GM18519 (cell line): ENCODE results near the gene RNPEPL1.

Experiments used
- ATAC-seq: cut with Tn5 transposase; IDR thresholded peaks from one replicate; pipeline ENCODE4 v1.9.1; 2021; ENCODE audit warnings: mild to moderate bottlenecking, moderate library complexity; ENCODE audit not compliant: unreplicated experiment, low FRiP score

The RNPEPL1 gene

DNA sequence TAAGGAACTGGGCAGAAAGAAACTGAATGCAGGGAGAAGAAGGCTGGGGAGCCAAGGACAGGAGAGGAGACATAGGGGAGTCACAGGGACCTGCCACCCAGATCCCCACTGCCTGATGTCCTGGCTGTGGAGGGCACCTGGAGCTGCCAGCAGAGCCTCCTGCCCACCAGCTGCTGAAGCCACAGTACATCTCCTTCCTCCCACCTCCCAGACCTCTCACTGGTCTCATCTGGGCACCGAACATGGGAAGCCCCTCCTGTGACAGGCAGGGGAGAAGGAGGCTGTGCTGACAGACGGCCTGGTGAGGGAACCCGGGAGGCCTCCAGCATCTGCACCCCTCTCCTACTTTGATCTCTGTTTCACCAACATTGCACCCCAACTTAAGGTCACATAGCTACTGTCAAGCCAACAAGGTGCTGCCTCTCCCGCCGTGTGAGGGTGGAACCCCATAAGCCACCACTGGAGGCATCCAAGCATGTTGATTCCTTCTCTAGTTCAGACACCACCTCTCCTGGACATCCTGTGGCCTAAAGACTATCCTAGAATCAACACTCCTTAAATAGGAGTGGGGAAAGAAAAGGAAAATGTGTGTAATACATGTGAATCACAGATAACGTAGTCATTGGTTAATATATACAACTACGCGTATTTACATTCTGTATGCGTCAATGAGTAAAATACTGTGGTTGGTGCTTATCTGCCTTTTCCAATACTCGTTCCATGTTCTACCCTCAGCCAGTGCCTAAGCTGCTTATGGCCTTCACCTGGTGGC, 3.5 kb upstream of the RNPEPL1 start:
- no peak for ATAC-seq

DNA sequence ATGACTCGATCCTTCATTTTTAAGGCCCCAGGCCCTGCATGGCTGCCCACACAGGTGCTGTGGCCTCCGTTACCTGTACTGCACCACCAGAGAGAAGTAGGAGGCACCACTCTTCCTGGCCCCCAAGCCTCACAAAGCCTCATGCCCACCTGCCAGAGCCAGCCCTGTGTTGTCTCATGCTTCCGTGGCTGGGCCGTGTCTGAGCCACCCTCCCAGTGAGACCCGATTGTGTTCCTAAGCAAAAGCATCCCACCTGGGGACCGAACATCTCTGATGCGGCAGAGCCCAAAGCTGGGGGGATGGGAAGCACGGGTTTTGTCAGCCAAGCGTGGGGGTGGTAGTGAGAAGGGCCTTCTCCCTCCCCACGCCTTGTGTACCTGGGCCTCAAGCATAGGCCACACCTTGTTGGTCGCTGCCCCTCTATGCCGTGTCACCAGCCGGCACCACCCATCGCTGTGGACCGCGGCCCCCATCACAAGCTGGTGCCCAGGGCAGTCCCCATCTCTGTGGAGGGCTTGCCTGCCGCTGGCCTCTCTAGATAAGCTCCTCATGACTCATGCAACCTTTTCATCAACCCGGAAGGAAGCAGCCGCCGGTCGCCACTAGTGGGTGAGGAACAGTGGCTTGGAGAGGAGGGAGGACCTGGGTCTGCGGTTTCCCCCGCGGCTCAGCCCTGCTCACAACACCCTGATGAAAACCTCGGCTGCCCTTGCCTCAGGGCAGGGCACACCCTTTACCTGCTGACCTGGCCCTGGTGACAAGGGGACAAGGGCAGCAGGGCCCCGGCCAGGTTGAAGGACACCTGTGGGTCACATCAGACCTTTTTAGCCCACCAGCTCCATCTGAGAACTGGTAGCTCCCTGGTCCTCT, 2.7 kb upstream of the RNPEPL1 start:
- peak; percentile 18 for ATAC-seq

DNA sequence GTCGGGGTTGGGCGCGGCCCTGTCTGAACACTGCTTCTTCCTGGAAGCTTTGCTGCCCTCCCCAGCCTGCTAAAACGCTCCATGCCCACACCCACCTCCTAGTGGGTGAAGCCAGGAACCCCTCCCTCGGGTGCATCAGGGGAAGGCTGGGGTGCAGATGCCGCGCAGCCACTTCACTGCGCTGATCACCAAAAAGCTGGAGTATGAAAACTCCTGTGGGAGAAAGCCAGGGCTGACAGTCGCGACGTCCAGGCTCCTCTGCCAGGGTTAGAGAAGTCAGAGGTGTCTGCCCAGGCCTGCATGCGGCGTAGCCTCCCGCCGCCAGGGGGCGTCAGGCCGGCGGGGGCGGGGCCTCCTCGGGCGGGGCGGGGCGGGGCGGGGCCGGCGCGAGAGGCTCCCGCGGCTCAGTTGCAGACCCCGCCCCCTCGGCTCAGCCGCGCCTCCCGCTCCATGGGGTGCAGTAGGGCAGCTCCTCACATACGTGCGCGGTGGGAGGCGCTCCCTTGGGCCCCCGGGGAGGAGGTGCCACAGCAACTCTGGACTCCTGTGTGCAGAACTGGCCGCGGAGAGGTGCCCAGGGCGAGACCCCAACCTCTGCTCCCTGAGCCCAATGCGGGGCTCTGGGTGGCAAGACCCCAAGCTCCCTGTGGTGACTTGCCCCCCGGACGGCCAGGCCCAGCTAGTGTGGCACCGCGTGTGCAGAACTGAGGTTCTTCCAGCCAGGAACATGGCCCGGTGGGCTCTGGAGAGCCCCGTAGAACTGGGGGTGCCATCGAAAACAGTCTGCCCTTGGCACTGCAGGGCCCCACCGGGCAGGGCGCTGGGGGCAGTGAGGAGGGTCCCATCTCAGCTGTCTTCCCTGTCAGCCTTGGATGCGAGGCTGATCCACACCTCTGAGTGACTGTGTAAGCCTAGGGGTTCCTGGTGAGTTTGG, 1.8 kb upstream of the RNPEPL1 start:
- ATAC-seq = peak; percentile 32

DNA sequence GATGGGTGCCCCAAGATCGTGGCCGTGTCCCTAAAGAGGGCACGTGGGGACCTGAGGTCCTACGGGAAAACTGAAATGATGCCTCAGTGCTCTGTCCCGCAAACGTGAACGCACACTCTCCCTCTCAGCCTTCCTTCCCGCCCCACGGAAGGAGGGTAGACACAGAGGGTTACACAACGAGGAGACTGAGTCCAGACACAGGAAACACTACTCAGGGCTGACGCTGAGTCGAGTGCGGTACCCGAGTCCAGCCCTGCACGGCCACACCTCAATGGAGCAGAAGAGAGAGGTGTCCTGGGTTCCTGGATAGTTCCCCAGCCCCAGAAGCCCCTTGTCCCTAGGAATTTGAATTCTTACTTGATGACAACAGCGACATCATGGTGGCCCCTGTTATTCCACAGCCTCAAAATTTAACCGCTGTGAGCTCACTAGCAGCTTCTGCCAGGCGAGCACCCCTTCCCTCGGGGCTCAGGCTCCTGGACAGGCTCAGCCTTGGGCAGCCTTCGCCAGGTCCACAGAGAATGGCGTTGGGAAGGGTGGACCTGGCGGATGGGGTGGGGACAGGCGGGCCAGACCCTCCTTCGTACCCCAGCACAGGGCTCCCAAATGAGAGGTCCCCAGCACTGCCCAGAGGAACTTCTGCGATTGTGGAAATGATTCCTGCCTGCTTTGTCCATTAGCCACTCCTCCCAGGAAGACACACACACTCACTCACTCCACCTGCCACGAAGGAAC, 980 bp upstream of the RNPEPL1 start:
- ATAC-seq = no peak

DNA sequence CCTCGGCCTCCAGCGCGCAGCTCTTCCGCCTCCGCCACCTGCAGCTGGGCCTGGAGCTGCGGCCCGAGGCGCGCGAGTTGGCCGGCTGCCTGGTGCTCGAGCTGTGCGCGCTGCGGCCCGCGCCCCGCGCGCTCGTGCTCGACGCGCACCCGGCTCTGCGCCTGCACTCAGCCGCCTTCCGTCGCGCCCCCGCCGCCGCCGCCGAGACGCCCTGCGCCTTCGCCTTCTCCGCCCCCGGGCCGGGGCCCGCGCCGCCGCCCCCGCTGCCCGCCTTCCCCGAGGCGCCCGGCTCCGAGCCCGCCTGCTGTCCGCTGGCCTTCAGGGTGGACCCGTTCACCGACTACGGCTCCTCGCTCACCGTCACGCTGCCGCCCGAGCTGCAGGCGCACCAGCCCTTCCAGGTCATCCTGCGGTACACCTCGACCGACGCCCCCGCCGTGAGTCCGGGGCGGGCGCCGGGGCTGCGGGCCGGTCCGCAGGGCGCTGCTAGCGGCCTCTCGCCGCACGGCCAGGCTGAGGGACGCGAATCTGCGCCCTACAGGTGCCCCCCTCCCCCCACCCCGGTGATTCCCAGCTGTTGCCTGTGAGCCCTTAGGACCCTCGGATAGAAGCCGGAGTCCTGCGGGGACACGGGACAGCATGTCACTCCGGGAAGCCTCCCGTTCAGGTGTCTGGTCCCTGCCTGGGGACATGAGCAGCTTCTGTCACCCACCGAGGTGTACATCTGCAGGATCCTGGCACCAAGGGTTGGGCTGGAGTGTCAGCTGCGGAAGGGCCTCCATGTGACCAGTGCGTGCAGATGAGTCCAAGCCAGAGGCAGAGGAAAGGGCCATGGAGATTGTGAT, 616 bp downstream of the RNPEPL1 start:
- peak; percentile 19 for ATAC-seq

DNA sequence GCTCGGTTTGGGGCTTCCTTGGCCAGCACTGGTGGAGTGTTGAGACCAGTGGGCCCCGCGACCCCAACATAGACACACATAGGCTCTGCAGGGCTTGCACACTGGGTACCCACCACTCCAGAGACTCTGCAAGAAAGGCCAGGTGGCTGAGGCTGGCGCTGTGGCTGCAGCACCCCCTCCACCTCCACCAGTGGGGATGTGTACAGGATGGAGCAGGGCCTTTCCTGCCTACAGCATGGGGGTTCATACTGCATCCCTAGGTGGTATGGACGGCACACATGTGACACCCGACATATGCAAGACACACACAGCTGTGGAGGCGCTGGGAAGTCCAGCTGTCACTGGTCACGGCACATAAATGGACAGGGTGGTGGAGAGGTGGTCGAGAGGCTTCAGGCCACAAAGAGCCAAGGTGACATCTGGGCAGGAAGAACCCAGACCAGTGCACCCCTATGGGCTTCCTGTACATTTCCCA, 1.3 kb downstream of the RNPEPL1 start:
- ATAC-seq = no peak

DNA sequence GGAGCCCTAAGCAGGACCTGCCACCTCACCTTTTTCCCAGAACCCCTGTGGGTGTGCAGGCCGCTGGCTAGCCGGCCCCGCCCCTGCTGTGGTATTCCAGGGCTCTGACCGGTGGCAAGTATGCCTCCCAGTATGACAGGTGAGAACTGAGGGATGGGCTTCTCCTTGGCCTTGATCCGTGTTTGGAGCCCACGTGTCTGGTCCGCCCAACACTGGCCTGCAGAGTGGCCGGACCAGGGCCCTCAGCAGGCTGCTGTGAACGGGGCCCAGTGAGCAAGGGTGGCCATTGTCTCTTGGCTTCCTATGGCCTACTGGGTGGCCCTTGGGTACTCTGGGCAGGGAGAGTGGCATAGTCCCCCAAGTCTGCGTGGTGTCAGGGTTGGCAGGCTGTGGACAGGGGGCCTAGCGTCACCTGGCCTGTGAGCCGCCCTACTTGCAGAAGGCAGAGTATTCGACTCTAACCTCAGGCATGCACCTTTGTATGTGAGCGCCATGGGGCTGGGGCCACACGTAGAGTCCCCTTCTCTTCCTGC, 1.8 kb downstream of the RNPEPL1 start:
- ATAC-seq = no peak

DNA sequence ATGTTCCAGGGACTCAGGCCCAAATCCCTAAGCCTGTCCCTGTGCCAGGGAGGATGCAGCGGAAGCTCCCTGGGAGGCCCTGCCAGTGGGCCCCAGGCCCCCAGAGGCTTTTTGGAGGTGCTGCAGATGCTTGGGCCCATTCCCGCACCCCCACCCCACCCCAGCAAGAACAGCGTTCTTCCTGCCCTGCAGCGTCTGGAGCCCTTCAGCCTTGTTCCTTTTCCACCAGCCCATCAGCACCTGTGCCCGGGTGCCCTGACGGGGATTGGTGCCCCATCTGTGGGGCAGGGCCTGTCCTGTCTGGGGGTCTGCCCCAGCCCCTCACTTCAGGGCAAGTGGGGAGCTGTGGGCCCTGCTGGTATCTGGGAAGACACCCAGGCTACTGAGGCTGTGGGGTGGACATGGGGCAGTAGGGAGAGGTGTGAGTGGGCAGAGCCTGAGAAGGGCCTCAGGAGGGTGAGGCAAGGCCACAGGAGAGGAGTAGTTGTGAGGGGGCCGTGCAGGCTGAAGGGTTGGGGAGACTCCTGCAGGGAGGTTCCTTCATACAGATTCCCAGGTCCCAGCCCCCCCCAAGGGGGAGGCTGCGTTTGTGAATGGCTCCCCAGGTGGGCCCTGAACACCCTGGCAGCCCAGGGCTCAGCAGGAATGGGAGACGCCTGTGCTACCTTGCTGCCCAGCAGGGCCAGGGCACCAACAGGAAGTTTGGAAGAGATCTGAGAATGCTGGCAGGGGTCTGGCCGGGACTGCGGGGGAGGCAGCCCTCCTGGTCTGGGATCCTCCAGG, 2.4 kb downstream of the RNPEPL1 start:
- ATAC-seq = no peak

DNA sequence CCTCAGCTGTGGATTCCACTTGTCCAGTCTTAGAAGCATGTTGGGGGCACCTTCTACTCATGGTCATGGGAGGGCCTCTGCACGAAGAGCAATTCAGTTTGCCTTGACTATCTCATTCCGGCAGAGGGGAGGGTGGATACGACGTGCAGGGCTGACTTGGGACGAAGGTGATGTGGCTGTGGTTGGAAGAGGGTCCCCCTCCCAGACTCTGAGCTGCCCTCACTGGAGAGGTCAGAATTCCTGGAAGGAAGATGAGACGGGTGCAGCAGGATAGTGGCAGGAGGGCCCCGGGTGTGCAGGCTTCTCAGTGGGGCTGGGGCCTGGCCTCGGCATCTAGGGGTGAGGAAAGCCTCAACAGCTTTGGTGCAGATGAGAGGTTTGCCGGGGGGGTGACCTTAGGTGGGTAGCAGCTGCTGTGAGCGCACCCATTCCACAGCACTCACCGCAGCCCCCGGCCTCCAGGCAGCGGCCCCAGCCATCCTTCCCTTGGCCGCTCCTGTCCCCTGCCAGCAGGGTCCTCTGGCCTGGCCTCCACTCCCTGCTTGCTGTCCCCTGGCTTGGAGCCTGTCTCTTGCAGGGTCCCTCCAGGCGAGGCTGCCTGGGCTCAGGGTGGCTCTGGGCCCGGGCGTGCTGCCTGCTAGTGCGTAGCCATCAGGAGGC, 3.2 kb downstream of the RNPEPL1 start:
- no peak for ATAC-seq

DNA sequence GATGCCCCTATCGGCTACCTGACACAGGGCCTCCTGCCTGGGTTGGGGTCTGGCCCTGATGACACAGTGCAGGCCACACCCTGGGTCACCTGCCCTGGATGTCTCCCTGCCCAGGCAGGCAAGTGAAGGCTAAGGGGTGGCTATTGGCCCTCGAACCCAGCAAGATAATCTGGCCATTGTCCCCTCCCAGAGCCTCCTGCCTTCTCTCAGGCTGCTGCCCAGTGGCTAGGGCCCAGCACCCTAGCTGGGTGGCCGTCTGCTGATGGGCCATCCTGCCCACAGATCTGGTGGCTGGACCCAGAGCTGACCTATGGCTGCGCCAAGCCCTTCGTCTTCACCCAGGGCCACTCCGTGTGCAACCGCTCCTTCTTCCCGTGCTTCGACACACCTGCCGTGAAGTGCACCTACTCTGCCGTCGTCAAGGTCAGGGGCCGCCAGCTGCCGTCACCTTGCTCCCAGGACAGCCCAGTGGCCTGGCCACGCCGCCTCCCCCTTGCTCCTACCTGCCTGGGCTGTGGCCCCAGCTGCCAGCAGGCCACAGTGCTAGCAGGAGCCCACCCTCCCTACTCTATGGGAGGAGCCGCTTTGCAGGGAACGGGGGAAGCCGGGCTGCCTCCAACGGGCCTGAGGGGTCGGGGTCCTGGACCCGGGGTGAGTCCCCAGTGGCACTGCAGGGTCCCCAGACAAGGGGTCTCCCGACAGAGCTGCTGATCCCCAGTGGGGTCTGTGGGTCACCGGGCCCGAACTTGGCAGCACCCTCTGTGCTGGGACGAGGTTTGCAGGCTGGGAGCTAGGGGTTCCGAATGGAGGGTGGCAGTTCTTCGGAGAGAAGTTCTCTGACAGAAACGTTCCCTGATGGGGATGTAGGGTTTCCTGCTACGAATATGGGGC, 4.1 kb downstream of the RNPEPL1 start:
- no peak for ATAC-seq

DNA sequence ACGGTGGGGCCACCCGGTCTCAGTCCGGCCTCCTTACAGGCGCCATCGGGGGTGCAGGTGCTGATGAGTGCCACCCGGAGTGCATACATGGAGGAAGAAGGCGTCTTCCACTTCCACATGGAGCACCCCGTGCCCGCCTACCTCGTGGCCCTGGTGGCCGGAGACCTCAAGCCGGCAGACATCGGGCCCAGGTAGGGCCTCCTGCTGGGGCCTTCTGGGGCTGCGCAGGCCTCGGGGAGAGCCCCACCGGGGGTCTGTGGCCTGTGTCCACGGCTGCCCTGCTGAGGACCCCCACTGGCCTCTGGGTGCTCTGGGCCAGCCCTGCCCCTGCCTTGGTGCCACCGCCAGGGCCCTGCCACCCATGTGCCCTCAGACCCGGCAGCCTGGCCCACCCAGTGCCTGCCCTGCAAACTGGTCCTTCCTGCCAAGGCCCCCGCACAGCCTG, 4.8 kb downstream of the RNPEPL1 start:
- ATAC-seq = no peak

DNA sequence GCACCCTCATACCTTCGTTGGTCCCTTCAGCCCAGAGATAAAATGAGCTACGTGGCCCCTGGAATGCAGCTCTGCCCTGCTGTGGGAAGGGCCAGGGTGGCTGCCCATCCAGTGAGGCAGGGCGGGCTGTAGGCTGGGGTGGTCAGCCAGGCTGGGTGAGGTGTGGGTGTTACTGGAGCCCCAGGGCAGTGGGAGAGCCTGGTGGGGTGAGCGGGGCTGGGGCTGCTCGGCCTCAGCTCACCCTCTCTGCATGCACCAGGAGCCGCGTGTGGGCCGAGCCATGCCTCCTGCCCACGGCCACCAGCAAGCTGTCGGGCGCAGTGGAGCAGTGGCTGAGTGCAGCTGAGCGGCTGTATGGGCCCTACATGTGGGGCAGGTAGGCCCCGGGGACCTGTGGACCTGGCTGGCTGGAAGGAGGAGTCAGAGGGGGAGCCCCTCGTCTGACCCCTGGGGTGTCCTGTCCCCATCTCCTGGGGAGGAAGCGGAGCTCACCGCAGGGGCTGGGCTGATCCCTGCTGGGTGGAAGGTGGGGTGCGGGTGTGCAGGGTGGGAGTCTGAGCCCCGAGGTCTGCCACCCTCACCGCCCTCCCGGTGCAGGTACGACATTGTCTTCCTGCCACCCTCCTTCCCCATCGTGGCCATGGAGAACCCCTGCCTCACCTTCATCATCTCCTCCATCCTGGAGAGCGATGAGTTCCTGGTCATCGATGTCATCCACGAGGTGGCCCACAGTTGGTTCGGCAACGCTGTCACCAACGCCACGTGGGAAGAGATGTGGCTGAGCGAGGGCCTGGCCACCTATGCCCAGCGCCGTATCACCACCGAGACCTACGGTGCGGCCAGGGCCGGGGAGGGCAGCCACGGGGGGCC, 5.5 kb downstream of the RNPEPL1 start:
- no peak for ATAC-seq

DNA sequence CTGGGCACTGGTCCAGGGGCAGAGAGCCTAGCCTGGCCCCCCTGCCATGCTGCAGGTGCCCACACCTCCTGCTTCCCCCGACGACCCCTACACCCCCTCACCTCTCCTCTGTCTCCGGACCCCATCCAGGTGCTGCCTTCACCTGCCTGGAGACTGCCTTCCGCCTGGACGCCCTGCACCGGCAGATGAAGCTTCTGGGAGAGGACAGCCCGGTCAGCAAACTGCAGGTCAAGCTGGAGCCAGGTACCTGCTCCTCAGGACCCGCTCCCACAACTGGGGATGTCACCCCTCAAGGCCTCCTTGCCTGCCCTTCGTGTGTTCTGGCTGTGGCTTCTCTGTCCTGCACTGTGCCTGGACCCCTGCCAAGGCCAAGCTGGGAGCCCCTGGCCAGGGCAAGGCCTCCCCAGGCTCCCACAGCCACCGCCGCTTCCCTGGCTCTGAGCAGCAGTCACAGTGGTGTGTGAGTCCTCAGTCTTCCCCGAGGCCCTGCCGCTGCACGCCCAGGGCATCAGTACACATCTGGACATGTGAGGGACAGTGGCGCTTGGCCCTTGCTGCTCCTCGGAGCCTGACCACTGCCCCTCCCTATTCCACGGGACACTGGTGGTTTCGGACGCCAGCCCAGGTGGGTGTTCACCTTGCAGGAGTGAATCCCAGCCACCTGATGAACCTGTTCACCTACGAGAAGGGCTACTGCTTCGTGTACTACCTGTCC, 6.3 kb downstream of the RNPEPL1 start:
- ATAC-seq = no peak

DNA sequence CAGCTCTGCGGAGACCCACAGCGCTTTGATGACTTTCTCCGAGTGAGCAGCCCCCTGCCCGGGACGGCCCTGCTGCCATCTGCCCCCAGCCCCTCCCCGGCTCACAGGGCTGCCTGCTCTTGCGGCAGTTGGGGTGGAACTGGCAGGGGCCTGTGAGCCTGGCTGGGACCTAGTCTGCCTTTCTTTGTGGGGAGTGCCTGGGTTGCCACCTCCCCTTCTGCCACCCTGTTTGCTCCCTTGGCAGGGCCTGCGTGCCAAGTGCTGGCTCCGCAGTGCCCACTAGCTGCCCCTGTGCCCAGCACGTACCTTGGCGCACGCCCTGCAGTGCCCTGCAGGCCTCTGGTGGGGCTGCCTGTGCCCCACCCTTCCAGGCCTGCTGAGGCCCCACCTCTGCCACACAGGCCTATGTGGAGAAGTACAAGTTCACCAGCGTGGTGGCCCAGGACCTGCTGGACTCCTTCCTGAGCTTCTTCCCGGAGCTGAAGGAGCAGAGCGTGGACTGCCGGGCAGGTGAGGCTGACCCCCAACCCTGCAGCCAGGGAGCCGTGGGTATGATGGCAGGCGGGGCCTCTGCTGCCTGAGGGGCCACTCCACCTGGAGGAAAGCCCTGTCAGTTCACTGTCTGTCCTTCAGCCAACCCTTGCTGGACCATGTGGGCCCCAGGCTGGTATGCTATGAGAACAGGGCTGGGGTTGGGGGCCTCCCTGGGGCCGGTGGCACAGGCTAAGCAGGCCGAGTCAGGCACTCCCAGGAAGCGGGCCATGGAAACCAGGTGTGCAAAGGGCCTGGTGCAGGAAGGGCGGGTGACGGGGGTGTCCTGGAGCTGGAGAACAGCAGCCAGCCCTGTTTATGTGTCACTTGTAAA, 7.0 kb downstream of the RNPEPL1 start:
- no peak for ATAC-seq
